Posterior cingulate gyrus (tissue), 11 donors: ENCODE data around the gene KRT25.

Source experiments
- DNase-seq, 10 donors: peaks; one replicate each; pipeline versions ENCODE4 v3.0.0 to v3.0.0-alpha.2; 2020 to 2021; ENCODE audit warnings: mixed read lengths in 3 of 10
- intact Hi-C: fragments of 100-400 bp; cut with DNase I; formaldehyde crosslinking; loops from one replicate; pipeline ENCODE4 v1.15.1; 2023

KRT25 gene

GRCh38 chr17:40755231-40755630 is at the start of gene KRT25:
Gene KRT25, minus strand, starts transcription at chr17:40755331. Its CDS starts 60 bp downstream, at chr17:40755271.
- intact Hi-C loops, result no loop called here
- no peak for DNase-seq

- DNase-seq, result peak; percentile 25 to 94 (median 66)
- intact Hi-C loops, result loop anchor here (5.0 kb wide), 1 partner anchor 864 kb away; no protein-coding TSS in a partner anchor
Observed at GRCh38 chr17:40803617-40804082, 48.5 kb upstream of the KRT25 start.

DNA sequence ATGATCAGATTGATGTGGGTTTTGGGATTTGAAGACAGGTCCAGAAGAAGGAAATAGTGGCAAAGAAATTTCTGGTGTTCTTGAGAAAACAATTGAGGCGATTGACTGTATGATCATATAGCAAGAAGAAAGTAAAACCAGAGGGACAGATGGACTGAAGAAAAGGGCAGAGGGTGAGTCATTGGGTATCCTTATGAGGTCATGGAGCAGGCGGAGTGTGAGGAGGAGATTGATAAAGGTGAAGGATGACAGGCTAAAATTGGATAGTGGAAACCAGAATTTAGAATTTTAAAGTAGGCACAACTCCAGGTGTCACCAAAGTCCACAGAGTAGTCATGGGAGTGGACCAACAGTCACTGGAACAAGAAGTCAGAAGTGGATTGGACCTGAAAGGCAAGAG is 46.0 kb upstream of the KRT25 start:
- intact Hi-C loops, result loop anchor here (5.0 kb wide), 1 partner anchor 866 kb away; no protein-coding TSS in a partner anchor
- no peak for DNase-seq

GRCh38 chr17:40800381-40800780 is 45.2 kb upstream of the KRT25 start:
- intact Hi-C loops, result loop anchor here (5.0 kb wide), 1 partner anchor 867 kb away; no protein-coding TSS in a partner anchor
- no peak for DNase-seq

- intact Hi-C loops, result loop anchor here (5.0 kb wide), 1 partner anchor 867 kb away; no protein-coding TSS in a partner anchor
- no peak for DNase-seq
Observed at GRCh38 chr17:40799859-40800258, 44.7 kb upstream of the KRT25 start, which contains the start of gene KRT28. Gene KRT28, minus strand, starts transcription at chr17:40799959. Its CDS starts 66 bp downstream, at chr17:40799893.

GRCh38 chr17:40796846-40797245 is 41.7 kb upstream of the KRT25 start:
- peak in 1 of 10 donors; percentile 71 for DNase-seq
- intact Hi-C loops, result no loop called here

GRCh38 chr17:40795019-40795667 is 40.0 kb upstream of the KRT25 start:
- intact Hi-C loops, result no loop called here
- DNase-seq, result no peak

DNA sequence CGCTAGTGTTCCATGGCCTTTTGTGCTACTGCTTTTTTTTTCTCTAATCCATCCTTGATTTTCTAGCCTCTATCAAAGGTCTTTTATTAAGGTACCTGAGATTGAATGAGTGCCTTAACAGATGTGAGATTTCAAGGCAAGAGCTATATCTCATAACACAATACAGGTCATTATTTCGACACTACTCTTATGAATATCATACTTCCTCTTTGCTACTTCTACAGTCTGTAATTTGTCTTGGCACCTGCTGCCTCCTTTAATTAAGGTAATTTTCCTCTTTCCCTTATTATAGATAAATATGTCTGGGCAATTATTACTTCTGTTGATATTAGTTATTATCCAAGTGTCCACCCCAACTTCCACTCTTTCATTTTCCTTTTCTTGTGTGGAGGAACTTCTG is 39.3 kb upstream of the KRT25 start:
- intact Hi-C loops, result no loop called here
- no peak for DNase-seq

GRCh38 chr17:40793832-40794231 is 38.7 kb upstream of the KRT25 start:
- DNase-seq, result peak in 1 of 10 donors; percentile 73
- intact Hi-C loops, result no loop called here

DNA sequence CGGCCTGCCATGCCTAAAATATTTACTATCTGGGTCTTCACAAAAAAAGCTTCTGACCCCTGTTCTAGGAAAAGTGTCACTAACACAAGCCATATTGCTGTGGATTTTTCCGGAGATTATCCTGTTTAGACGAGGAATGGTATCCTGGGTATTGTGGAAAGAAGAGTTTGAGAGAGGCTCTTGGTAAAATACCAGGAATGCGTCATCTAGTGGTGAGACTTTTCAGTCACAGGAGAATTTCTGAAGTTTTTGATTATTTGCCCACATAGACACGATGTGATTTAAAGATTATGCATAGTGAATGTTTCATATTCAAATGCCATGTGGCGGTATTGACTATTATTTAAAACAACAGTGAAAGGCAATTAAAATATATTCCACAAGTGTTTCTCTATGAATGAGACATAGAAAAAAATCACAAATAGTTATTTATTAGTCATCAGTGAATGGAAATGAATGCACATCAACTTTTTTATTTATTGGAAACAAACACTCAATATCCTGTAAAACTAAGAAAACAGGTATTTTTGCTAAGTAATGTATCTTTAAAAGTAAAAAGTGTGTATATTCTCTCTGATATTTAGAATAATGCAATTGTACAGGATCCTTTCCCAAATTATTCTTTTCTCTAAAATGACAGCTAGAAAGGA is 36.8 kb upstream of the KRT25 start:
- no peak for DNase-seq
- intact Hi-C loops, result no loop called here

DNA sequence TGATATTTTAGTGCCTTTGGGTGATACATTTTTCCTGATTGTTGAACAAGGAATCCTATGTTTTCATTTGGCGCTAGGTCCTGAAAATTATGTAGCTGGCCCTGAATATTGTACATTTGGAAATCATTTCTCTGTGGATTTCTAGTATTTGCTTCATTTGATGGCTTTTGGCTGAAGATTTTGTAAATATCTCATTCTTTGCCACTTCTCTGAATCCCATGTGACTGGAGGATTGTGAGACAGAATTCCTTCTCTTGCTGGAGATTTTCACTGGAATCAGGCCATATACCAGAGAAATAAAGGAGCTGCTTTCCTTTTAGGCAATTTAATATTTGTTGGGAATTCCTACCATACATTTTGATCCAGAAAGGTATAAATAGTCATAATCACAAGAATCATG is 36.0 kb upstream of the KRT25 start:
- intact Hi-C loops, result no loop called here

DNA sequence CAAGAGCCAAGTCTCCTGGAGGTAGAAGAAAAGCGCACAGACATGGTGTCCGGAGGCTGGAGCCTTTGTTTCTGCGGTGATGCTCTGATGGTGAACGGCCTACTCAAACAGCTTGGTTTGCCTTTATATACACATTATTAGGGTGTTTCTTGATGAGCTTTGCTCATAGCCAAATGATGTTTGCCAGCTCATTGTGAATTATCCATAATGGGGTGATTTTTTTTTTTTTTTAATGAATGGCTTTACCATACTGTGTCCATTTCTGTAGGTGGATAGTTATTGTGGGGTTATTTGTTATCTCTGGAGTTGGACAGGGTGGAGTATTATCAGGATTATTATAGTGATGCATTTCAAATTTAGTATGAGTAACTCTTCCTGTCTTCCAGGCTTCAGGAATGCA is 27.3 kb upstream of the KRT25 start, which contains the start of gene KRT27:
TSS of gene KRT27 (minus strand) at position 101 of the 400 bp plus-strand sequence. CDS start at position 44, 57 bp downstream.
- no peak for DNase-seq
- intact Hi-C loops, result no loop called here

More for the DNA sequence above, 36.0 kb upstream of the KRT25 start:
- DNase-seq, result no peak

DNA sequence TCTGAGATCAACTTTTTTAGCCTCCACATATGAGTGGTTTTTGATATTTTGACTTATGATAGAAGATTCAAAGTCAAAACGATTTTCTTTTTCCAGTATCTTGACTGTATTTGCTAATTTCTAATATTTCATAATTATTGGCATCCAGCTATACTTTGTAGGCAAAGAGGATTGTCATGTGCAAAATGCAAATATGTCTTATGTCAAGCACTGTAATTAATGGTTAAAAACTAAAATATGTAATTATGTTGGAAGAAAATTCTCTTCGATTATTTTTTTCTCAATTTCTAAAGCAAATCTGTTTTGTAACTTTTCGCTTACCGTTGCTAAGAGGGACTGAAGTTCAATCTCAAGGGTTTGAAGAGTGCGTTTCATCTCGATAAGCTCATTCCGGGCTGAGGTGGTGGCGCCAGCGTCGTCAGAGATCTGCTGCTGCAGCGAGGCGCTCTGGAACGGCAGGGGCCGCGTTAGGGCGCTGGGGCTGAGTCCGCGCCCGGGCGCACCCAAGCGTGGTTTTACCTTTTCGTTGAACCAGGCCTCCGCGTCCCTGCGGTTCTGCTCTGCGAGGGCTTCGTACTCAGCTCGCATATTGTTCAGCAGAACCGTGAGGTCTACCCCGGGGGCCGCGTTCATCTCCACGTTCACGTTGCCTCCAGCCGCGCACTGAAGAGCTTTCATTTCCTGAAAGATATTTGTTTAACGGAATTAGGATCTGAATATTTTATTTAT is 24.2 kb upstream of the KRT25 start:
- peak in 2 of 10 donors; percentile 54 to 75 for DNase-seq
- intact Hi-C loops, result no loop called here

GRCh38 chr17:40778461-40778860 is 23.3 kb upstream of the KRT25 start:
- DNase-seq, result no peak
- intact Hi-C loops, result no loop called here

GRCh38 chr17:40777971-40778370 is 22.8 kb upstream of the KRT25 start:
- no peak for DNase-seq
- intact Hi-C loops, result no loop called here

GRCh38 chr17:40777459-40777858 is 22.3 kb upstream of the KRT25 start:
- DNase-seq, result no peak
- intact Hi-C loops, result no loop called here

DNA sequence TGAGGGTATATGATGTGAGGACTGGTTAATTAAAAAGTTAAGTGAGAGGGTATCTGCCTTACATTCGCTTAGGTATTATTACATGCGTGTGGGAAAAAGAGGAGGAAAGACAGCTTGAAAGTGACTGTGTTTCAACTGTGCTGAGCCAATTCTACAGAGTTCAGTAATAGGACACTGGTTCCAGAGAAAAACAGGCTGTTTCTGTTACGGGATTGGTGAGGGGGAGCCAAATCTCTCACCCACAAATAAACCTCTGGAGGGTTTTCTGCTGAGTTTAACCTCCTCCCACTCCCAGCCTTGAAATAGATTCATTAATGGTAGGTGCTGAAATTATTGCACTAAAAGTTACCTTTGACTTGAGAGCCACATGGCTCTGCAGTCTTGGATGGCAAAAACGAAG is 20.8 kb upstream of the KRT25 start:
- no peak for DNase-seq
- intact Hi-C loops, result no loop called here

- intact Hi-C loops, result no loop called here
- no peak for DNase-seq
Observed at GRCh38 chr17:40772101-40772500, 17.0 kb upstream of the KRT25 start, which contains the start of gene KRT26. Gene KRT26, minus strand, starts transcription at chr17:40772201. Its CDS starts 88 bp downstream, at chr17:40772113.

- DNase-seq, result no peak
- intact Hi-C loops, result no loop called here
Observed at GRCh38 chr17:40765657-40766056, 10.5 kb upstream of the KRT25 start.

- no peak for DNase-seq
- intact Hi-C loops, result no loop called here
Observed at GRCh38 chr17:40763752-40764151, 8.6 kb upstream of the KRT25 start.
